Measurements from ENCODE around the gene MEIS3. TPM values are rescaled to one million over a fixed set of nuclear protein-coding genes. Genes with fewer than 3 reads are reported as not detected.
"Not testable (repeated sequence)": the region's sequence is repeated elsewhere in the genome, so short reads cannot be mapped to it uniquely, and the experiment has no call there.

Gene MEIS3
- polyA plus RNA-seq, 4 donors = 18.6 to 28.0 (median 20.1) TPM

- no peak for DNase-seq (ENCODE audit: low read depth in 4 of 4, low spot score in 3 of 4)
These were observed 2.1 kb downstream of the MEIS3 start for GRCh38 chr19:47417107-47417745.

GRCh38 chr19:47416643-47416985 lies 2.7 kb downstream of the MEIS3 start:
- DNase-seq (ENCODE audit: low read depth in 4 of 4, low spot score in 3 of 4) = no peak

- no peak for DNase-seq (ENCODE audit: low read depth in 4 of 4, low spot score in 3 of 4)
These were observed 3.2 kb downstream of the MEIS3 start for GRCh38 chr19:47415953-47416642.

- no peak for DNase-seq (ENCODE audit: low read depth in 4 of 4, low spot score in 3 of 4)
These were observed 4.9 kb downstream of the MEIS3 start for GRCh38 chr19:47414469-47414868.

- no peak for DNase-seq (ENCODE audit: low read depth in 4 of 4, low spot score in 3 of 4)
These were observed 5.4 kb downstream of the MEIS3 start for GRCh38 chr19:47413941-47414340.

- not testable (repeated sequence) for DNase-seq (ENCODE audit: low read depth in 4 of 4, low spot score in 3 of 4)
These were observed 7.6 kb downstream of the MEIS3 start for GRCh38 chr19:47411696-47412095.

GRCh38 chr19:47411101-47411500 lies 8.2 kb downstream of the MEIS3 start:
- no peak for DNase-seq (ENCODE audit: low read depth in 4 of 4, low spot score in 3 of 4)

GRCh38 chr19:47408156-47408938 lies 11.0 kb downstream of the MEIS3 start:
- no peak for DNase-seq (ENCODE audit: low read depth in 4 of 4, low spot score in 3 of 4)

- no peak for DNase-seq (ENCODE audit: low read depth in 4 of 4, low spot score in 3 of 4)
These were observed 11.9 kb downstream of the MEIS3 start for GRCh38 chr19:47407417-47407774.

GRCh38 chr19:47406711-47407416 lies 12.5 kb downstream of the MEIS3 start:
- DNase-seq (ENCODE audit: low read depth in 4 of 4, low spot score in 3 of 4) = no peak

- DNase-seq (ENCODE audit: low read depth in 4 of 4, low spot score in 3 of 4) = no peak
These were observed 13.4 kb downstream of the MEIS3 start for GRCh38 chr19:47405854-47406417.

GRCh38 chr19:47405197-47405550 lies 14.2 kb downstream of the MEIS3 start:
- no peak for DNase-seq (ENCODE audit: low read depth in 4 of 4, low spot score in 3 of 4)

GRCh38 chr19:47404334-47405196 lies 14.8 kb downstream of the MEIS3 start:
- DNase-seq (ENCODE audit: low read depth in 4 of 4, low spot score in 3 of 4) = no peak

GRCh38 chr19:47402504-47402903 lies 16.8 kb downstream of the MEIS3 start:
- no peak for DNase-seq (ENCODE audit: low read depth in 4 of 4, low spot score in 3 of 4)

- no peak for DNase-seq (ENCODE audit: low read depth in 4 of 4, low spot score in 3 of 4)
These were observed 20.4 kb downstream of the MEIS3 start for GRCh38 chr19:47398707-47399597.

GRCh38 chr19:47391510-47392223 lies 27.7 kb downstream of the MEIS3 start:
- DNase-seq (ENCODE audit: low read depth in 4 of 4, low spot score in 3 of 4) = peak; percentile 10 to 37 (median 22)

- no peak for DNase-seq (ENCODE audit: low read depth in 4 of 4, low spot score in 3 of 4)
These were observed 28.5 kb downstream of the MEIS3 start for GRCh38 chr19:47390533-47391488.

All from right renal pelvis (tissue), 4 donors.